Pericardium fibroblast (primary cell): ENCODE measurements around the gene PARP12. TPM values are rescaled to one million over a fixed set of nuclear protein-coding genes. Genes with fewer than 3 reads are reported as not detected.

Source experiments
- total RNA-seq: library from RNA; depleted of rRNA; stranded (reverse); fragments of >200 nt; gene quantifications from 2 replicates; pipeline ENCODE4 v1.2.3, GENCODE V29; 2015

The PARP12 gene, protein sequence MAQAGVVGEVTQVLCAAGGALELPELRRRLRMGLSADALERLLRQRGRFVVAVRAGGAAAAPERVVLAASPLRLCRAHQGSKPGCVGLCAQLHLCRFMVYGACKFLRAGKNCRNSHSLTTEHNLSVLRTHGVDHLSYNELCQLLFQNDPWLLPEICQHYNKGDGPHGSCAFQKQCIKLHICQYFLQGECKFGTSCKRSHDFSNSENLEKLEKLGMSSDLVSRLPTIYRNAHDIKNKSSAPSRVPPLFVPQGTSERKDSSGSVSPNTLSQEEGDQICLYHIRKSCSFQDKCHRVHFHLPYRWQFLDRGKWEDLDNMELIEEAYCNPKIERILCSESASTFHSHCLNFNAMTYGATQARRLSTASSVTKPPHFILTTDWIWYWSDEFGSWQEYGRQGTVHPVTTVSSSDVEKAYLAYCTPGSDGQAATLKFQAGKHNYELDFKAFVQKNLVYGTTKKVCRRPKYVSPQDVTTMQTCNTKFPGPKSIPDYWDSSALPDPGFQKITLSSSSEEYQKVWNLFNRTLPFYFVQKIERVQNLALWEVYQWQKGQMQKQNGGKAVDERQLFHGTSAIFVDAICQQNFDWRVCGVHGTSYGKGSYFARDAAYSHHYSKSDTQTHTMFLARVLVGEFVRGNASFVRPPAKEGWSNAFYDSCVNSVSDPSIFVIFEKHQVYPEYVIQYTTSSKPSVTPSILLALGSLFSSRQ
- 11.7 and 16.2 TPM in 2 replicates for total RNA-seq

GRCh38 chr7:140062528-140063299 lies at the start of gene PARP12:
Gene PARP12, minus strand, starts transcription at chr7:140062951. Its CDS starts 104 bp downstream, at chr7:140062847.

Other genes with a start within 250 kb of the PARP12 start
- 4.9 and 6.1 TPM in 2 replicates for gene TBXAS1, start 233.7 kb downstream of the PARP12 start, total RNA-seq
- gene KDM7A, start 114.0 kb upstream of the PARP12 start, total RNA-seq = 3.3 and 3.7 TPM in 2 replicates